ENCODE measurements around the gene COMMD1.
"Not testable (repeated sequence)": the region's sequence is repeated elsewhere in the genome, so short reads cannot be mapped to it uniquely, and the experiment has no call there.

- not testable (repeated sequence) for TF ChIP-seq CTCF (IDR thresholded peaks at IDR 0.05; ENCODE audit: low read length); EZH2 (optimal IDR thresholded peaks at IDR 0.05; ENCODE audit: low read depth, low read length)
Observed at GRCh38 chr2:62004428-62004827, 99.0 kb downstream of the COMMD1 start.
